Testis (tissue), 2 donors: ENCODE measurements around the gene TFCP2L1.

Source experiments
- CTCF ChIP-seq, 3 experiments: fragments of 450-650 bp in 2 of 3; fragments of 200-600 bp in 1 of 3; sonication (generic) in 1 of 3; IDR thresholded peaks; one replicate each; pipeline ENCODE4 v1.5.1; 2016 to 2019; ENCODE audit warnings: antibody characterized with exemption in 3 of 3, mild to moderate bottlenecking in 2 of 3, moderate library complexity in 1 of 3
- POLR2A ChIP-seq: fragments of 450-650 bp; IDR thresholded peaks from one replicate; pipeline ENCODE4 v1.6.1; 2017; ENCODE audit warnings: antibody characterized with exemption, mild to moderate bottlenecking, moderate library complexity

- TF ChIP-seq CTCF (IDR thresholded peaks at IDR 0.05) (no peak), POLR2A (no peak)
Measured at GRCh38 chr2:121236650-121237180, 48.3 kb downstream of the TFCP2L1 start.
